Subcutaneous abdominal adipose tissue (tissue), 5 donors: ENCODE measurements around the gene USP6NL.

Source experiments
- H3K27ac ChIP-seq: one replicate; pipeline ENCODE4 v1.7.0; 2013; ENCODE audit warnings: low read depth, mild to moderate bottlenecking, inconsistent platforms, low read length, moderate library complexity
- H3K27me3 ChIP-seq, 5 donors: one replicate each; pipeline ENCODE4 v1.7.0; 2013; ENCODE audit warnings: low read length in 5 of 5, inconsistent platforms in 1 of 5; ENCODE audit not compliant: control insufficient read depth in 5 of 5, insufficient read depth in 4 of 5
- H3K36me3 ChIP-seq, 5 donors: one replicate each; pipeline ENCODE4 v1.7.0; 2013; ENCODE audit warnings: low read length in 5 of 5; ENCODE audit not compliant: control insufficient read depth in 5 of 5, insufficient read depth in 5 of 5
- H3K4me1 ChIP-seq, 5 donors: one replicate each; pipeline ENCODE4 v1.7.0; 2013; ENCODE audit warnings: low read length in 5 of 5, mild to moderate bottlenecking in 3 of 5, moderate library complexity in 1 of 5; ENCODE audit not compliant: control insufficient read depth in 5 of 5, insufficient read depth in 5 of 5
- H3K4me3 ChIP-seq, 5 donors: one replicate each; pipeline ENCODE4 v1.7.0; 2013; ENCODE audit warnings: low read length in 5 of 5, low read depth in 1 of 5
- H3K9ac ChIP-seq, 5 donors: one replicate each; pipeline ENCODE4 v1.7.0; 2013; ENCODE audit warnings: low read length in 5 of 5, mild to moderate bottlenecking in 4 of 5, moderate library complexity in 3 of 5
- H3K9me3 ChIP-seq, 5 donors: one replicate each; pipeline ENCODE4 v1.7.0; 2013; ENCODE audit warnings: low read length in 5 of 5; ENCODE audit not compliant: control insufficient read depth in 5 of 5
- donor health status: healthy.
- donor health status: healthy.
- donor health status: healthy.
- donor health status: healthy.
- donor health status: healthy.

Gene USP6NL

DNA sequence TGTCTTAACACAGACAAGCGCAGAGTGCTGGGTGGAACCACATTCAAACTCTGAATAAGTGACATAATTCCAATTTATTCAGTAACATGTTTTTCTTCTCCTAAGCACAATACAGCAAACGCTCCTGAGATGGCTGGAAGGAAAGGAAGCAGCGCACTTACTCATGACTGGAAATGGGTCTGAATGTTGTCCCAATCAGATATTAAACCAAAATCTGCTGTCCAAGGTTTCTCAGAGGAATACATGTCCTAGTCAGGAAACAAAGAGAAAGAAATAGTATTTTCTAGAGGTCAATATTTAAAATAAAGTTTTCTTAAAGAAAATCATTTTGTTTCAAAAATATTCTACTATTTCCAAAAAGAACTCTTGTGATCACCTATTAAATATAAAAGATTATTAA lies 14.0 kb downstream of the USP6NL start:
- Histone ChIP-seq H3K4me1 (peaks cover 0 to 31% (median 20%) of the 10 kb centered on the region in 5 donors), H3K4me3 (no peak overlapping the region), H3K27ac (no peak overlapping the region), H3K36me3 (no peaks in the 10 kb centered on the region), H3K27me3 (no peaks in the 10 kb centered on the region), H3K9me3 (no peaks in the 10 kb centered on the region), H3K9ac (no peak overlapping the region)

- Histone ChIP-seq H3K9me3 (no peaks in the 10 kb centered on the region), H3K9ac (peak overlapping the region in 2 of 5 donors; percentile 8 to 42), H3K36me3 (no peaks in the 10 kb centered on the region), H3K27ac (peak overlapping the region; percentile 77), H3K27me3 (no peaks in the 10 kb centered on the region), H3K4me3 (no peak overlapping the region), H3K4me1 (peaks cover 0 to 34% (median 20%) of the 10 kb centered on the region in 5 donors)
Observed at GRCh38 chr10:11595395-11595692, 16.1 kb downstream of the USP6NL start.

DNA sequence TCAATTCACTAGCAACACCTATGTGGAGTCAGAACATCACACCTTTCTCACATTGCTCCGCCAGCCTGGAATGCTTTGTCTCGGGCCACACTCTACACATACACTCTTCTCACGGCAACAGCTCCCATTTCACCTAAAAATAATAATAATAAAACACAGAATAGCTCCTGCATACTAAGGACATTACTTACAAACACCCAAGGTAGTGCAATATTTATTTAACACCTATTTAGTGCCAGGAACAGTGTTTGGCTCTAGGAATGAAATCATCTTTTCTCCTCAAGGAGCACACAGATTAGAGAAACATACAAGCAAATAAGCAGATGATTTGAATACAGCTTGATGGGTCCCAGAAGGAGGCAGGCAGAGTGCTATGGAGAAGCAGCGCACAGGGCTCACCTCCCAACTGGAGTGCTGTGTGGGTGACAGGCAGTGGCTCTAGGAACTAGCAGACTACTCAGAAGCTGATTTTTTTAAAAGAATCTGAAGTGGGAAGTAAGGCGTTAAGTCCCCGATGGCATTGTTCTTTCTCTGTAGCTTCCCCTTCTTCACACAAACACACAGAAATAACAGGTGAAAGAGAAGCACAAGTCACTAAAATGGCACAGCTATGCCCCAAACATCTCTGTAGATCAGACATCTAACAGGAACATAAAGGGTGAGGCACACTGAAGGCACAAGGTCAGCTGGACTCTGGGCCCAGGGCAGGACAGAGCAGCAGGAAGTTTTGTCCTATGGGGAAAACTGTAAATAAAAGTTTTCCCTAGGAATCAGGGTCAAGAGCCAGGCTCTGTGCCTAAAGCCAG lies 16.7 kb downstream of the USP6NL start:
- H3K9me3 ChIP-seq = no peaks in the 10 kb centered on the region
- H3K27me3 ChIP-seq = no peaks in the 10 kb centered on the region
- H3K4me1 ChIP-seq = peaks cover 0 to 34% (median 20%) of the 10 kb centered on the region in 5 donors
- peak overlapping the region in 3 of 5 donors; percentile 8 to 42 (median 38) for H3K9ac ChIP-seq
- no peaks in the 10 kb centered on the region for H3K36me3 ChIP-seq
- H3K27ac ChIP-seq = peak overlapping the region; percentile 77
- H3K4me3 ChIP-seq = peak overlapping the region in 1 of 5 donors; percentile 32

DNA sequence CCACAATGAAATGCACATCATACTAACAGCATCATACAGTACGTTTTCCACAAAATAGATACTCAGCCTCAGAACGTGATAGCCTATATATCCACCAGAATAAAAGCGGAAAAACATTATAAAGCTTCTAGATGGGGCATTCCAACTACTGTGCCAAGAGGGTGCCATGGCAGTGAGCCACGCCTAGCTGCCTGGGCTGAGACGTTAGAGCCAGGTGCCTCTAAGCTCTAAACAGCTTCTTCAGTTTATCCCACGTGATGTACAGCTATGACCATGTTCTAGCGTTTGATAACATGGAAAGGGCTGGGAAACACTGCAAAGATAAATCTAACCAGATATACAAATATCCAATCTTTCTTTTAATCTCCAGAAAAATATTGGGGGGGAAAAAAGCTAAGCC lies 17.8 kb downstream of the USP6NL start:
- Histone ChIP-seq H3K27me3 (no peaks in the 10 kb centered on the region), H3K36me3 (no peaks in the 10 kb centered on the region), H3K9me3 (no peaks in the 10 kb centered on the region), H3K27ac (peak overlapping the region; percentile 77), H3K9ac (no peak overlapping the region), H3K4me1 (peaks cover 0 to 34% (median 20%) of the 10 kb centered on the region in 5 donors), H3K4me3 (no peak overlapping the region)

DNA sequence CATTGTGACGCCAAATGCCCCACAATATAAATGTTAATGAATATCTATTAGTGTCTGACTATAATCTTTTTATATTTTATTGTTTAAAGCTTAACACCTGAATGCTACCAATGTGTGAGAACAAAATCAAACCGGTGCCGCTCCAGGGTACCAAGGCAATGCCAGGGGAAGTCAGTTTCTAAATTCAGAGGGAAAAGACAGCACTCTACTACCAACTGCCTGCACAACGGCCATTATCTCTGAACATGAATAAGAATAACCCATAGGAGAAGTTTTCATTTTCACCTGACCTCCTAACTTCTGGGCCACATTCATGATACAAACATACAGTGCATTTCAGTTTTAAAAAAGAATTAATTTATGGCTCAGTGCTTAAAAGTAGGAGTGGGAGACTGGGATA lies 21.7 kb downstream of the USP6NL start:
- no peaks in the 10 kb centered on the region for H3K27me3 ChIP-seq
- peaks cover 0 to 25% (median 12%) of the 10 kb centered on the region in 5 donors for H3K4me1 ChIP-seq
- H3K9me3 ChIP-seq = peaks cover 0 to 2% (median 0%) of the 10 kb centered on the region in 5 donors
- no peak overlapping the region for H3K4me3 ChIP-seq
- H3K27ac ChIP-seq = no peak overlapping the region
- H3K36me3 ChIP-seq = no peaks in the 10 kb centered on the region
- H3K9ac ChIP-seq = no peak overlapping the region

DNA sequence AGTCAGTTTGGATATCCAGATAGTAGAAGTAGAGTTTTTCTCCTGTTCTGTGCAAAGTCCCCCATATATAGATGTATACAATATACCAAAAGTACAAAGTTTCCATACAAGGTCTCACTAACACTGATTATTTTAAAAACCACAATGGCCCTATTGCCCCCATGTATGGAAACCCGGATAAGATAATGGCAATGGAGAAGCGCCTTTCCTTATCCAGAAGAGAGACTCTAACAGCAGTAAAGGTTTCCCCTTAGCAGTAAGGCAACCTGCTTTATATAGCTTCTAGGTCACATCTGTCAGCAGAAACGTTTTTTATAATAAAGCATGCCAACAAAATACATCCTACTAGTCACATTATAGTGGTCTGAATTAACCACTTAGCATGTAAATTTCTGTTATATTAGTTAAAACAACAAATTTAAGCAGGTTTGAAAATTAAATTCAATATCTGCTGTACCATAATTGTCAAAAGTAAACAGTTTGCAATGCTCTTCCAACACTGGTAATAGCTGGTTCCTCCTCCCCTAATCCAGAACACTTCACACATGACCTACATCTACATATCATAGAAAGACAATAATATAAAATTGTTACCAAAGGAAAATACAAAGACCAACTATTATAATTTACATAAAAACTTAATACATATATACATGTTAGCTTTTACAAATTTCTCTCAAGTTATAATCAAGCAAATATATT lies 22.4 kb downstream of the USP6NL start:
- Histone ChIP-seq H3K9me3 (peaks cover 0 to 2% (median 0%) of the 10 kb centered on the region in 5 donors), H3K36me3 (no peaks in the 10 kb centered on the region), H3K27me3 (no peaks in the 10 kb centered on the region), H3K4me3 (no peak overlapping the region), H3K4me1 (peaks cover 0 to 18% (median 5%) of the 10 kb centered on the region in 5 donors), H3K9ac (no peak overlapping the region), H3K27ac (no peak overlapping the region)

DNA sequence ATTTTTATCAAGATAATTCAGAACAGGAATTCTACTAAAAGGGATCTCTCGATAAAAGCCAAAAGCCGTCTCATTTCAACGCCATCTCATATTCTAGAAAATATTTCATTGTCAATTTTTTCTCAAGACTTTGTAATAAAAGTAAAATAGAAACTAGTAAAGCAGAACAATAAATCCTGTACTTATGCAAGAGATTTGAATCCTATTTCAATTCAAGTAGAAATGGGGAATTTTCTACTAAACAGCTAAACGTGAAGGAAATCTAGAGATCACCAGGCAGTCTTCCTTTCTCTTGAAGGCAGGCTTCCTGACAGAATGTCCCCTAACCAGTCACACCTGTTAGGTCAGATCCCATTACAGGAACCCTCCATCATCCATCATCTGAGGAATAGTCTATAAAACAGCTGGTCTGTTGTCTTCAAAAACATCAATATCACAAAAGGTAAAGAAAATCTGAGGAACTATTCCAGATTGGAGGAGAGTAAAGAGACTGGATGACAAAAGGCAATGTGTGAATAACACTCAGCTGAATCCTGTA lies 23.7 kb downstream of the USP6NL start:
- Histone ChIP-seq H3K4me1 (peaks cover 0 to 6% (median 0%) of the 10 kb centered on the region in 5 donors), H3K9ac (no peak overlapping the region), H3K27ac (no peak overlapping the region), H3K27me3 (no peaks in the 10 kb centered on the region), H3K9me3 (peaks cover 0 to 2% (median 0%) of the 10 kb centered on the region in 5 donors), H3K4me3 (no peak overlapping the region), H3K36me3 (no peaks in the 10 kb centered on the region)

DNA sequence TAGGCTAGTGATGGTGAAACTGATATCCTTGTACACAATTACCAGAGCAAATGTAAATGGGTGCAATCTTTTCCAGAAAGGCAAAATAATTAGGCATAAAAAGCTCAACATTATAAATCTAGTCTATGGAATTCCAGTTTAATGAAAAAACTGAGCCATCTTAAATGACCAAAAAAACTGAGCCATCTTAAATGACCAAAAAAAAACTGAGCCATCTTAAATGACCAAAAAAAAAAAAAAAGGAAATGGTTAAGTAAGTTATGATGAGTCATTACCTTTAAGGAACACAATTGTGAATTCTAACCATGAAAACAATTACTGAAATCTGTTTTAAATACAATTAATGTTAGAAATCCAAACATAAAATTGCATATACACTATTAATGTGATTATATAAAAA lies 25.3 kb downstream of the USP6NL start:
- no peaks in the 10 kb centered on the region for H3K36me3 ChIP-seq
- no peak overlapping the region for H3K27ac ChIP-seq
- no peaks in the 10 kb centered on the region for H3K27me3 ChIP-seq
- H3K9me3 ChIP-seq = peaks cover 0 to 2% (median 0%) of the 10 kb centered on the region in 5 donors
- H3K4me1 ChIP-seq = no peaks in the 10 kb centered on the region
- no peak overlapping the region for H3K9ac ChIP-seq
- H3K4me3 ChIP-seq = no peak overlapping the region

DNA sequence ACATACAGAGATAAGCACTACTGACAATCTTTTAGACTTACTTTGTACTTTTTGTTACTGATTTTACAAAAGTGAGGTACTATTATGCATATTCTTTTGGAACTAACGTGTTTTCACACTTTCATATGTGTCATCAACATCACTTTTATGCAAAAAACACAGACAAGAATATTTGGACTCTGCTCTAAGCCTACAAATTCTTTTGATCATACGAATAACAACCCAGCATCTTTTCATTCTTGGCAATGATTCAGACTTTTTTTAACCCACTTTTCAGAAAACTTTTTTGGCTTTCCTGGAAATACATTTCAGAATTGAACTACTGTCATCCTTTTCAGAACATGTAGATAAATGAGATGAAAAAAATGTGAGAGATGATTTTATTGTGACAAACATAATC lies 30.2 kb downstream of the USP6NL start:
- Histone ChIP-seq H3K9ac (no peak overlapping the region), H3K27ac (no peak overlapping the region), H3K27me3 (no peaks in the 10 kb centered on the region), H3K9me3 (peaks cover 0 to 2% (median 0%) of the 10 kb centered on the region in 5 donors), H3K4me1 (no peaks in the 10 kb centered on the region), H3K36me3 (no peaks in the 10 kb centered on the region), H3K4me3 (no peak overlapping the region)

DNA sequence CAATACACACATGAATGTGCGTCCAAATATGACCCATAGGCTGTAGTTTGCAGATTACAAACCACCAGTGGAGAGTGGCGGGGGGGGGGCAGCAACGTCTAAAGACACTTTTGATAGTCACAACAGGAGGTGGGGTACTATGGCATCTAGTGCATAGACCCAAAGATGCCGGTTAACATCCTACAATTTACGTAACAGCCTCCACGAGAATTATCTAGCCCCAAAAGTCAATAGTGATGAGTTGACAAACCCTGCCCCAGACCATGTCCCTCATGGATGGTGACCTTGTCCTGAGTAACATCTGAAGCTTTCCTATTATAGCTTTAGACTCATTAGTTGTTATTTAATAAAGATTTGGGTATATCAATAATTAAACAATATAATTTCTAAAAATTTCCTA lies 31.6 kb downstream of the USP6NL start:
- no peaks in the 10 kb centered on the region for H3K27me3 ChIP-seq

More for the DNA sequence above, 31.6 kb downstream of the USP6NL start:
- no peak overlapping the region for H3K9ac ChIP-seq
- H3K27ac ChIP-seq = no peak overlapping the region
- H3K9me3 ChIP-seq = no peaks in the 10 kb centered on the region
- H3K4me3 ChIP-seq = no peak overlapping the region
- no peaks in the 10 kb centered on the region for H3K4me1 ChIP-seq
- H3K36me3 ChIP-seq = no peaks in the 10 kb centered on the region
